ENCODE results near the gene ALG3. TPM values are rescaled to one million over a fixed set of nuclear protein-coding genes. Genes with fewer than 3 reads are reported as not detected.

Gene ALG3
- total and polyA plus RNA-seq, 9 donors: 17.8 to 42.0 (median 23.0) TPM

- Histone ChIP-seq H3K27me3 (no peaks in the 10 kb centered on the region), H3K27ac (no peak overlapping the region), H3K4me1 (ENCODE audit: insufficient read depth) (no peaks in the 10 kb centered on the region), H3K36me3 (no peaks in the 10 kb centered on the region), H3K4me3 (no peak overlapping the region), H3K9me3 (no peaks in the 10 kb centered on the region)
- intact Hi-C loops (cut with DNase I): loop anchor here in 1 of 4 donors (10.0 kb wide), 1 partner anchor 223 kb away; no protein-coding TSS in a partner anchor
- TF ChIP-seq CTCF (IDR thresholded peaks at IDR 0.05) (no peak), POLR2A (IDR thresholded peaks at IDR 0.05) (no peak), EP300 (IDR thresholded peaks at IDR 0.05) (no peak)
- WGBS, 3 donors: 85 to 92% (median 90%) methylated on average over 21 of the region's 21 CpGs
- no peak for DNase-seq
Observed at GRCh38 chr3:184291738-184292445, 43.1 kb upstream of the ALG3 start.

GRCh38 chr3:184291044-184291737 is 42.4 kb upstream of the ALG3 start:
- Histone ChIP-seq H3K36me3 (no peaks in the 10 kb centered on the region), H3K9me3 (no peaks in the 10 kb centered on the region), H3K4me1 (ENCODE audit: insufficient read depth) (no peaks in the 10 kb centered on the region), H3K27ac (no peak overlapping the region), H3K27me3 (no peaks in the 10 kb centered on the region), H3K4me3 (no peak overlapping the region)
- WGBS, 3 donors: 87 to 89% (median 88%) methylated on average over 22 of the region's 22 CpGs
- intact Hi-C loops (cut with DNase I): loop anchor here in 1 of 4 donors (10.0 kb wide), 1 partner anchor 224 kb away; no protein-coding TSS in a partner anchor
- DNase-seq: no peak
- TF ChIP-seq POLR2A (IDR thresholded peaks at IDR 0.05): no peak
- TF ChIP-seq CTCF (IDR thresholded peaks at IDR 0.05): no peak
- TF ChIP-seq EP300 (IDR thresholded peaks at IDR 0.05): no peak

GRCh38 chr3:184290331-184290730 is 41.6 kb upstream of the ALG3 start:
- Histone ChIP-seq H3K27me3 (no peaks in the 10 kb centered on the region), H3K27ac (no peak overlapping the region), H3K9me3 (no peaks in the 10 kb centered on the region), H3K36me3 (no peaks in the 10 kb centered on the region), H3K4me3 (no peak overlapping the region), H3K4me1 (ENCODE audit: insufficient read depth) (no peaks in the 10 kb centered on the region)
- TF ChIP-seq CTCF (IDR thresholded peaks at IDR 0.05) (no peak), POLR2A (IDR thresholded peaks at IDR 0.05) (no peak), EP300 (IDR thresholded peaks at IDR 0.05) (no peak)
- WGBS, 3 donors: 80 to 89% (median 80%) methylated on average over 10 of the region's 10 CpGs
- DNase-seq: no peak
- intact Hi-C loops (cut with DNase I): loop anchor here in 1 of 4 donors (10.0 kb wide), 1 partner anchor 224 kb away; no protein-coding TSS in a partner anchor

GRCh38 chr3:184289426-184289938 is 40.7 kb upstream of the ALG3 start:
- no peak for TF ChIP-seq EP300 (IDR thresholded peaks at IDR 0.05)
- no peak for TF ChIP-seq POLR2A (IDR thresholded peaks at IDR 0.05)
- TF ChIP-seq CTCF (IDR thresholded peaks at IDR 0.05): peak in 1 of 3 donors; percentile 14
- H3K27ac ChIP-seq: no peak overlapping the region
- H3K36me3 ChIP-seq: no peaks in the 10 kb centered on the region
- H3K4me3 ChIP-seq: no peak overlapping the region
- no peaks in the 10 kb centered on the region for H3K4me1 ChIP-seq (ENCODE audit: insufficient read depth)
- no peaks in the 10 kb centered on the region for H3K9me3 ChIP-seq
- DNase-seq: peak in 1 of 5 donors; percentile 39
- intact Hi-C loops (cut with DNase I): no loop called here
- 5 to 12% (median 5%) methylated on average over 10 of the region's 10 CpGs for WGBS, 3 donors
- no peaks in the 10 kb centered on the region for H3K27me3 ChIP-seq
